ENCODE data around the gene FOXN3.

Gene FOXN3

GRCh38 chr14:89356927-89357326 lies 60.1 kb downstream of the FOXN3 start:
- DNase-seq, result no peak

GRCh38 chr14:89356496-89356895 lies 60.5 kb downstream of the FOXN3 start:
- DNase-seq, result no peak

GRCh38 chr14:89353766-89354113 lies 63.3 kb downstream of the FOXN3 start:
- DNase-seq, result no peak

DNA sequence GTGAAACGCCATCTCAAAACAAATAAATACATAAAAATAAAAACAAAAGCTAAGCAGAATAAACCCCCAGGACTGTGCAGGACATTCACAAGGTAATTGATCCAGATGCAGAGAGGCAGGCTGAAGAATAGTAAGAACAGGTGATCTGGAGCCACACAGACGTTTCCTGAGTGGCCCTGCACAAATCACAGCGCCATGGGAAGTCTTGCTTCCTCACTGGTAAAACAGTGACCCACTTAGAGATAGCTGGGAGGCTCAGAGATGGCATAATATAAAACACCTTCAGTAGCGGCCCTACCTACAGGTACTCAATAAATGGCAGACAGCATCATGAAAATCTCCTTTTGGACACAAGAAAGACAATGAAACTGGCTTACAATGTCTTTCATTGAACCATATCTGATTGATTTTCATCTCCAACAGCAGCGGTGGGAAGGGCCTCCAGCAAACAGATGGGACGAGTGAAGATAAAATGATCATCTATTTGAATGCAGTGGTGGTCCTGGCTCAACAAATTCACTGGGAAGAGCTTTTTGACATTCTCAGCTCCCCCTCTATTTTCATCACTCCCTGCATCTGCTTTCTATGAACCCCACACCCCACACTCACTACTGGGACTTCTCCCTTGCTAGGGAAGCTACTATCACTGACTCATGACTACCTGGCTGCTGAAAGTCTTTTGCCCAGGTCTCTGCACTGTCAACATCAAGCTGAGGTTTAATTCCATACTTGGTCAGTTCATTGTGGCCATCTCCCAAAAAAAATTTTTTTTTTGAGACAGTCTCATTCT lies 63.9 kb downstream of the FOXN3 start:
- DNase-seq, result no peak

DNA sequence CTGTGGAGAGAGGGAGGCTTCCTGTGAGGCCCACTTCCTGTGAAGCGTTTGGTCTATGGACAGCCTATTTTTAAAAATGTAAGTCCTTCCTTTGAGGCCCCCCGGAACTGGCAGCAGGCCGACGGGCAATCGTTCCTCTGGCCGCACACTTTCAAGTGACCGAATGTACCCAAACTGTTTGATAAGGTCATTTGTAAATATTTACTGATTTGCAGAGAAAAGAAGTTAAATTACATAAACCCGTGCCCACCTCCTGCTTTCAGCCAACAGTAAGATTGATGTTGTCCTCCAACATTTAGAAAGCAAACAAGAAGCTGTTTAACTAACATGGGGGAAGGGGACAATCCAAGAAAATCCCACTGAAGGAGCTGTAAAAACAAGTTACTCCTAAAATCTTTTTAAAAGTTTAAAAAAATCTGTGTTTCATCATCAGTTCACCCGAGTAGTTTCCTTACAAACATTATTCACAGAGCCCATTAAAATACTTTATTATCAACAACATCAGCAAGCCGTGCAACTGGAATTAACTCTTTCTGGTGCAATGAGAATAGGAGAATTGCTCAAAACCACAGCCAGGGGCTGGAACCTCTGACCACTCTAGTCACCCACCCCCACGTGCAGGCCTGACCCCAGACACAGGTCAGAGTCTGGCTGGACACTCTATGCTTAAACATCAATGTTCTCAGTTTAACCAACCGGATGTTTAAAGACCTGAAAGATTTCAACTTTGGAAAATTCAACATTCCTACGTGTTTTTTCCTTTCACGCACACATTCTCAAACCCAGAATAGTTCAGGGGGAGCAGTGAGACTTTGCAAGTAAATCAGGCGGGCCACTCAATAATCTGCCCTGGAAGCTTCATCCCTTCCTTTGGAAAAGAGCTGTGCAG lies 65.3 kb downstream of the FOXN3 start:
- DNase-seq, result peak; percentile 75

DNA sequence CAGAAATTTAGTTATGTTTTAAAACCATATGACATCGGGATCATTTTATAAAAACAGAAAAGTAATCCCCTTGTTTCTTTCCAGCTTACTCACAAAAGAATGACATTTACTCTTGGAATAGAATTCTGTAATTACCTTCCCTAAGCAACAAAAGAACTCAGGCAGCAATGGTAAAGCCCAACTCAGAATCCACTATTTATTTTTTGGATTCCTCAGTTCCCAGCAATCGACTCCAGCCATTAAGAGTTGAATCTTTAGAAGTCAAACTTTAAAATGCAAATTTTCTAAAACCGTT lies 65.9 kb downstream of the FOXN3 start:
- DNase-seq, result no peak

- no peak for DNase-seq
These were observed 66.9 kb downstream of the FOXN3 start for GRCh38 chr14:89350152-89350551.

GRCh38 chr14:89349171-89350008 lies 67.6 kb downstream of the FOXN3 start:
- peak; percentile 91 for DNase-seq

DNA sequence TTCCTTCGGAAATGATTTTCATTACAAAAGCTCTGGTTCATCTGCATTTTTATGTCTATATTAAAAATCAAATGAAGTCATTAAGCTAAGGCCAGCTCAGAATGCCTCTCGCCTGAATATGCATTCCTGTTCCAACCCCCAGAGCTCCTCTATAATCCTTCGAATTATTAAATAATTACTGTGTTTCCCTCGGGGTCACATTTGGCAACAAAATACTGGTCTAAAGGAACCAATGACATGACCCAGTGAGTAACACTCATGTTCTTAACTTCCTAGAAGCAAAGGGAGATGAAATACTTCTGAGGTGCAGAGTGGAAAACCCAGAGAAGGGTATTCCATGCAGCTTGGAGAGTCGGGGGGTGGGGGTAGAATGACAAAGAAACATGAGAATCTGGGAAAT lies 68.3 kb downstream of the FOXN3 start:
- DNase-seq, result no peak

GRCh38 chr14:89347885-89348284 lies 69.1 kb downstream of the FOXN3 start:
- DNase-seq, result no peak

- DNase-seq, result no peak
These were observed 72.1 kb downstream of the FOXN3 start for GRCh38 chr14:89344920-89345254.

DNA sequence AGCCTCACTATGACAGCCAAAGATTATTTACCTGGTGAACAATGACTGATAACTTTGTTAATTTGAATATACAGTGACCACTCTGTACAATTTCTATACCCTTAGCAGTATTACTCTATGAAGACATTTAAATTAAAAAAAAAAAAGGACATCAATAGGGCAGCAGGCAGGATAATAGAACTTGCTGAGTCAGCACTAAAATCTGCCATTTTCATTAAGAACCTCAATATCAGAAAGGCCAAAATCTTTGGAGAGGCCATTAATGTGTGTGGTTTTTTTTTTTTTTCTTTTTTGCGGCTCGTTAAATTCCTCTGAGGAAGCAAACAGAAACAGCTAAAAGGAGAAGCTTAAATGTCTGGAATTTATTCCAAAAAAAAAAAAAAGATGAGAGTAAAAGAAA lies 73.7 kb downstream of the FOXN3 start:
- DNase-seq, result no peak

- no peak for DNase-seq
These were observed 75.0 kb downstream of the FOXN3 start for GRCh38 chr14:89342049-89342448.

DNA sequence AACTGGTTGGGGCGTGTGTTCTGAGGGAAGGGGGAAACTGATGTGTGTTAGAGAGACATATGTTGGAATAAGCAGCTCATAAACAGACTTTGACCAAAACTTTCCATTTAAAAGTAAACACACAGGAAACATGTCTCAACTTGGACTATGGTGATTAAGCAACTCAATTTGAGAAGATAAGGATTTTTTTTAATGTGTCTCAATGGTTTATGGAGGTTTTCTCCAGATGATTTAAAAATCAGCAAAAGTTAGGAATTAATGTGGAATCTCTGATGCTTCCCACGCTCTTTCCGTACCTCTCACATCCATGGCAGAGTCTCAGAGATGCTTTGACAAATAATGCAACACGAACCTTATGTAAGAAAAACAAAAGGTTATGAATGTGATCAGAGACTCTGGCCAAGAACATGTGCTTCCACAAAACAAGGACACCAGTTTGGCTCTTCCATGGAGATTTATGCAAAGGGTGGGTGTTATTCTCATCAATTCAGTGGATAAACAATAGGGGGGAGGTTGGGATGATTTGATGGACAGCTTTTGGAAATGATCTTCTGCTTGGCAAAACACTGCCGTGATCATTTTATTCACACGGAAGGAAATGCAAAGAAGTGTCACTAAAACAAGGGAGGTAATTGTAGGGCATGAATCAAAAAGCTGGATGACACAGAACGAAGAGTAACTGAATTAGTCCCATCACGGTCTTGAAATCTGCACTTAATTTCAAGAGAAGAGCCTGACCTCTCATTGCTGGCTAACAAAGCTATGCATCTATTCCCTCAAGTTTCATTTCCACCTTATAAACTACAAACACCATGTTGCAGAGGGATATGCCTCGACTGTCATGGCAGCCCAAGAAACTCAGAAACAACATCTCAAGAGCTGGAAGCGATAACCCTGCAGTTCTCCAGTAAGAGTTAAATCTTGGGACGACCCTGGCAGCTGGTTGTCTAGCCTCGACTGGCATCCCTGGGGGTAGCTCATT lies 76.5 kb downstream of the FOXN3 start:
- no peak for DNase-seq

GRCh38 chr14:89339579-89339978 lies 77.5 kb downstream of the FOXN3 start:
- DNase-seq, result no peak

GRCh38 chr14:89339158-89339557 lies 77.9 kb downstream of the FOXN3 start:
- no peak for DNase-seq

DNA sequence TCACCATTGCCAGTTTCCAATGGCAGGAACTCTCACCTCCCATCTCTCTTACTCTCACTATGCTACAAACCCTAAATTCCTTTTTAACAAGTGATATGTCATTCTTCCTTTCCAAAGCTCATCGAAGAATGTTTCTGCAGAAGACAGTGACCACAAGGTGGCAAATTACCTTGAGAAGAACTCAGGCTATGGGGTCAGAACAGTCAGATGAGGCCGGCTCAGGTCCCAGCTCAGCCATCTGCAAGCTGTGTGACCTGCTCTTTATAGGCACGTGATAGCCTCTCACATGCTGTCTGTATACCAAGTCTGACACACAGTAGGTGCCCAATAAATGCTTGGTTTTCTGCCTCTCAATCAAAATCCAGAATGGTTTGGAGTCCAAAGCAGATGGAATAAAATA lies 80.7 kb downstream of the FOXN3 start:
- DNase-seq, result no peak

DNA sequence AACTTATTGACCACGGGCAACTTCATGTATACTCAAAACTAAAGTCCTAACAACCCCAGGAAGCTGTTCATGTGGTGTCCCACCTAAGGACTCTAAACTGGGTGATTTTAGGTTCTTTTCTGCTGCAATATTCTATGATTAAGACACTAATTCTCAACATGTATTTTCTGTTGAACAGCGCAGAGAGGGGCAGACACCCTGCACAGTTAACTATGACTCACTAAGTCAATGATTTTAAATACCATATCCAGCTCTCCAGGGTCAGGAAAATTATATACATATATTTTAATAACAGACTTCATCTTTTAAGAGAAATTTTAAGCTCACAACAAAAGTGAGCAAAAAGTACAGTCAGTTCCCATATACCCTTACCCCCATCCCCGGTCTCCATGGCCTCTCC lies 85.0 kb downstream of the FOXN3 start:
- no peak for DNase-seq

- no peak for DNase-seq
These were observed 85.6 kb downstream of the FOXN3 start for GRCh38 chr14:89331398-89331797.

DNA sequence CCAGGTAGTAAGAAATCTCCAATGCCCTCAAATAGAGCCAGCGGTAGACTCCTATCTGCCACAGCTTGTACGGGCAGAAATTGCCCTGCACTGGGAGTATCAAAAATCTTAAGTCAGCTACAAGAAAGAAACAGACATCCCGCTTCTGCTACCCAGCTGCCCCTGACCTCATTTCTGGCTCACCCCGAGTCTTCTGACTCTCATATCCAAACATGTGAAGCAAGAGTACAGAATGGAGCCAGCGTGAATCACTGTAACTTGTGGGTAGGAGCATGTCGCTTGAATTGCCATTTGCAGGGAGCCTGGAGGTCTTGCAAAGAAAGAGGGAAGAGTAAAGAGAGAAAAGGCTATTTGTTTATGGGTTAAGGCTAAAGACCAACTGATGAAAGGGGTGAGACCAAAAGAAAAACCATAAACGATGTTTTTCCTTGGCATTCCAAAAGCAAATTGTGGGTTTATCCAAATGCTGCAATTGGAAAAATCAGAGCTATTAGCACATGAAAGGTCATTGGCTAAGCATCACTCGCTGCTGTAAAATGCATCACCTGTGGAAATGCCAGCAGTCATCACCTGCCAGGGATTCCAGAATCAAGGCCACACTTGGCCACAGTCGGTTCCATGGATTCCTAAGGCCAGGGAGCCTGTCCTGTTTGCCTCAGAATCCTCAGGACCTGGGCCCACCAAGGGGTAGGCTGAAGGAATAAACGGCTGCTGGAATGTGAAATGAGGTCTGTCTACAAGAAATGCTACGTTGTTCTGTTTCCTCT lies 86.6 kb downstream of the FOXN3 start:
- peak; percentile 71 for DNase-seq

DNA sequence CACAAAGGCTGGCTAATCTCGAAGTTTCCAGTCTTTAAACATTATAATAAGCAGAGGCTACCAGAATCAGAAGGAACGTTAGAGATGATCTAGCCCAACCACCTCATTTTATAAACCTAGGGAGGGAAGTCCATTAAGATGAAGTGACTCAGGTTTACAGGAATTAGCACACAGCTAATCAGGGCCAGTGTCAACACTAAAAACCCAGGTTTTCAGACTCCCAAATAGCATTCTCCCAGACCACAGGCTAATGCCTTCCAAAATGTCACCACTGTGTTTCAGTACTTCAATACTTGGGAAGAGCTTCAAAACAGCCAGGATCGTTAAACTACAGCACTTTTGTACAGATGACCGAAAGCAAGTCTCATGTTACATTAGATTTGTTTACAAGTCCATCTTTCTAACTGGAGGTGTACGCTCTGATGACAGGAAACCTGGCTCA lies 89.2 kb downstream of the FOXN3 start:
- DNase-seq, result no peak

DNA sequence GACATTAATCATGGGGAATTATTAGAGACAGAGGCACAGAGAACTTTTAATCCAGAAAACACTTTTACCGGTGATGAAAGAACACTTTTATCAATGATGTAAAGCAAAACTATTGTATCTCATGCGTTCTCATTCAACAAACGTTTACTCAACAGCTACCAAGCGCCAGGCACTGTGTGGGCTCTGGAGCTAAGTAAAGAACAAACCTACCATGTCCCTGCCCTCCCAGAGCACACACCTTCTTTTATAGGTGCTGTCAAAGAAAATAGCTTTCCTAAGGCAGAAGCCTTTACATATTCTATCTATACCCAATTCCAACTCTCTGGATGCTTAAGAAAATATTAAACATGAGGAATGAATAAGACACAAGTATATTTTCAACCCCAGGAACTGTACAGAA lies 91.1 kb downstream of the FOXN3 start:
- no peak for DNase-seq

Data from femur (tissue), 1 donor.